Neural crest cell (in vitro differentiated cells): ENCODE results near the gene SEC14L3. TPM values are rescaled to one million over a fixed set of nuclear protein-coding genes. Genes with fewer than 3 reads are reported as not detected.

Experiments
- DNase-seq: peaks from one replicate; pipeline ENCODE4 v3.0.0; 2021; ENCODE audit warnings: low read depth, mixed read lengths, low spot score
- H3K27ac Mint-ChIP-seq: one replicate; pipeline ENCODE4 v1.8.0; 2021; ENCODE audit warnings: mild to moderate bottlenecking, mixed read lengths; ENCODE audit not compliant: unreplicated experiment
- H3K27me3 Mint-ChIP-seq: 2 replicates; pipeline ENCODE4 v1.8.0; 2021; ENCODE audit warnings: low read depth, mild to moderate bottlenecking, mixed read lengths
- H3K36me3 Mint-ChIP-seq: 2 replicates; pipeline ENCODE4 v1.8.0; 2021; ENCODE audit warnings: low read depth, mild to moderate bottlenecking, mixed read lengths
- H3K4me1 Mint-ChIP-seq: 2 replicates; pipeline ENCODE4 v1.8.0; 2021; ENCODE audit warnings: mixed read lengths
- H3K4me3 Mint-ChIP-seq: one replicate; pipeline ENCODE4 v1.8.0; 2021; ENCODE audit warnings: mild to moderate bottlenecking, mixed read lengths
- H3K9me3 Mint-ChIP-seq: 2 replicates; pipeline ENCODE4 v1.8.0; 2021; ENCODE audit warnings: mixed read lengths
- CTCF ChIP-seq: fragments of 200-600 bp; sonication (generic); conservative IDR thresholded peaks from 2 replicates; pipeline ENCODE4 v1.5.0; 2021; ENCODE audit warnings: antibody characterized with exemption, mild to moderate bottlenecking
- total RNA-seq: library from RNA; stranded (reverse); gene quantifications from 2 replicates; pipeline ENCODE4 v1.2.1, GENCODE V29; 2021

The SEC14L3 gene
- total RNA-seq, 1 donor from 2014 or later: not detected

- peak; percentile 77 for DNase-seq
- Mint-ChIP-seq H3K9me3 (no peaks in the 10 kb centered on the region), H3K4me3 (peak overlapping the region; percentile 66), H3K27me3 (peaks cover 2% of the 10 kb centered on the region), H3K36me3 (no peaks in the 10 kb centered on the region), H3K4me1 (peaks cover 12% of the 10 kb centered on the region), H3K27ac (peak overlapping the region; percentile 93)
- peak; percentile 82 for TF ChIP-seq CTCF
These were observed 27.0 kb downstream of the SEC14L3 start for GRCh38 chr22:30444632-30445437.

GRCh38 chr22:30441088-30441487 lies 30.7 kb downstream of the SEC14L3 start:
- peaks cover 12% of the 10 kb centered on the region for H3K4me1 Mint-ChIP-seq
- H3K36me3 Mint-ChIP-seq: no peaks in the 10 kb centered on the region
- H3K27me3 Mint-ChIP-seq: peaks cover 5% of the 10 kb centered on the region
- H3K4me3 Mint-ChIP-seq: no peak overlapping the region
- DNase-seq: no peak
- no peak for TF ChIP-seq CTCF
- no peak overlapping the region for H3K27ac Mint-ChIP-seq
- H3K9me3 Mint-ChIP-seq: no peaks in the 10 kb centered on the region

GRCh38 chr22:30439836-30440235 lies 32.0 kb downstream of the SEC14L3 start:
- Mint-ChIP-seq H3K9me3 (no peaks in the 10 kb centered on the region), H3K27me3 (peaks cover 5% of the 10 kb centered on the region), H3K4me1 (peaks cover 12% of the 10 kb centered on the region), H3K4me3 (no peak overlapping the region), H3K27ac (no peak overlapping the region), H3K36me3 (no peaks in the 10 kb centered on the region)
- no peak for DNase-seq
- TF ChIP-seq CTCF: no peak

GRCh38 chr22:30439226-30439625 lies 32.6 kb downstream of the SEC14L3 start:
- H3K27me3 Mint-ChIP-seq: peaks cover 5% of the 10 kb centered on the region
- peaks cover 9% of the 10 kb centered on the region for H3K4me1 Mint-ChIP-seq
- no peak for DNase-seq
- H3K36me3 Mint-ChIP-seq: no peaks in the 10 kb centered on the region
- TF ChIP-seq CTCF: no peak
- H3K4me3 Mint-ChIP-seq: no peak overlapping the region
- no peak overlapping the region for H3K27ac Mint-ChIP-seq
- H3K9me3 Mint-ChIP-seq: no peaks in the 10 kb centered on the region

GRCh38 chr22:30438559-30438958 lies 33.3 kb downstream of the SEC14L3 start:
- peaks cover 9% of the 10 kb centered on the region for H3K4me1 Mint-ChIP-seq
- TF ChIP-seq CTCF: no peak
- no peaks in the 10 kb centered on the region for H3K36me3 Mint-ChIP-seq
- H3K9me3 Mint-ChIP-seq: no peaks in the 10 kb centered on the region
- H3K27me3 Mint-ChIP-seq: peaks cover 5% of the 10 kb centered on the region
- DNase-seq: no peak
- no peak overlapping the region for H3K4me3 Mint-ChIP-seq
- H3K27ac Mint-ChIP-seq: peak overlapping the region; percentile 60
